Mucosa of descending colon (tissue), 3 donors: ENCODE measurements around the gene MYO16. TPM values are rescaled to one million over a fixed set of nuclear protein-coding genes. Genes with fewer than 3 reads are reported as not detected.

ENCODE experiments used
- ATAC-seq: fragments of 200-7000 bp; cut with Tn5 transposase; one replicate; pipeline ENCODE4 v1.9.1; 2020; ENCODE audit warnings: mild to moderate bottlenecking, moderate library complexity
- DNase-seq, 3 donors: peaks; one replicate each; pipeline ENCODE4 v3.0.0-alpha.2; 2020
- H3K36me3 ChIP-seq: fragments of 200-600 bp; one replicate; pipeline ENCODE4 v1.8.0; 2021; ENCODE audit warnings: low read depth, mild to moderate bottlenecking
- H3K4me1 ChIP-seq: fragments of 200-600 bp; one replicate; pipeline ENCODE4 v1.8.0; 2021; ENCODE audit warnings: low read depth, mild to moderate bottlenecking
- H3K4me3 ChIP-seq: fragments of 200-600 bp; one replicate; pipeline ENCODE4 v1.8.0; 2021; ENCODE audit warnings: mild to moderate bottlenecking
- H3K9me3 ChIP-seq: fragments of 200-600 bp; one replicate; pipeline ENCODE4 v1.8.0; 2021; ENCODE audit warnings: mild to moderate bottlenecking
- CTCF ChIP-seq: fragments of 200-600 bp; IDR thresholded peaks from one replicate; pipeline ENCODE4 v1.8.0; 2022; ENCODE audit warnings: antibody characterized with exemption, mild to moderate bottlenecking
- intact Hi-C, 2 donors: fragments of 100-400 bp; cut with DNase I in 1 of 2; cut with micrococcal nuclease in 1 of 2; formaldehyde crosslinking; loops; one replicate each; pipeline versions ENCODE4 v1.11.0 to v1.11.1; 2022; cut with DNase I, micrococcal nuclease
- total RNA-seq, 3 donors: library from RNA; stranded (reverse); fragmentation: NEBNext Ultra II Directional in 2 of 3; extraction: Animal tissue kit (Norgen Biotek cat#: 25700) in 2 of 3; gene quantifications; one replicate each; pipeline versions ENCODE4 v1.2.1 to v1.2.4, GENCODE V29; 2021 to 2023
- donor health status: DM: no; HTN: no; CAD: no; lungs with moderate emphysema.
- donor health status: DM: no; HTN: no; CAD: no.
- donor health status: DM: no; HTN: yes; CAD: no.

Gene MYO16
- total RNA-seq, 3 donors from 2014 or later = 0.06 TPM; not detected in 2

DNA sequence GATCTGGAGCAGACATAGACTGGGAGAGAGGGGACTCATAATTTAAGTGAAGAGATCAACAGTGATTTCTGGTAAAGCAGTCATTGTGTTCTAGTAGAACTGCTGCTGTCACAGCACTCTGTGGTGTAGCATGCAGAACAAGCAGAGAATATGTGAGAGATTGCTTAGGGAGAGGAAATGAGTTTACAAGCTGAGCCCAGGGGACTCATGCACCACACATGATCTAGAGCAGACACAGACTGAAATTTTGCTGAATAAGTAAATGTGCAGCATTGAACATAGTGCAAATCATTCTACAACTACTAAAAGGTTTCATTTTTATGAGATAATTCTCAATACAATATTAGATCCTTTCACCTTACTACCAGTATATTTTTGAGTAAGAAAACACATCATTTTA, 125.7 kb downstream of the MYO16 start:
- Histone ChIP-seq H3K4me3 (no peak overlapping the region), H3K36me3 (no peaks in the 10 kb centered on the region), H3K9me3 (no peaks in the 10 kb centered on the region), H3K4me1 (no peaks in the 10 kb centered on the region)
- TF ChIP-seq CTCF = no peak
- ATAC-seq = no peak
- intact Hi-C loops = no loop called here
- no peak for DNase-seq

DNA sequence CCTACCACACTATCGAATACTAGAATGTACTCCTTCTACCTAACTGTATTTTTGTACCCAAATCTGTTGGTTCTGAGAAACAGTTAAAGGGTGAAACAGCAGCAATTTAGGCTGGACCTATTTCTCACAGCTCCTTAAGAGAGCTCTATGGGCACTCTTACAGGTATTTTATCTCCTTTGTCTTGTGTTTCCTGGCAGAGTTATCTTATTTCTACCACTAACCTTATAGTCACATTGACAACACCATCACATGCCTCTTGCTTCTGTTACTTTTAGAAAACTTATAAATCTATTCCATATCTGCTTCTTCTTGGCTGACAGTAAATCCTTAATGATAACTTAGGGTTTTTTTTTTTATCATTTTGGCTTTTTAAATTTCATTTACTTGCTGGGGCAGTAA, 130.7 kb downstream of the MYO16 start:
- Histone ChIP-seq H3K9me3 (no peaks in the 10 kb centered on the region), H3K36me3 (no peaks in the 10 kb centered on the region), H3K4me3 (no peak overlapping the region), H3K4me1 (no peaks in the 10 kb centered on the region)
- ATAC-seq (no peak), DNase-seq (no peak)
- intact Hi-C loops = no loop called here
- TF ChIP-seq CTCF = no peak

DNA sequence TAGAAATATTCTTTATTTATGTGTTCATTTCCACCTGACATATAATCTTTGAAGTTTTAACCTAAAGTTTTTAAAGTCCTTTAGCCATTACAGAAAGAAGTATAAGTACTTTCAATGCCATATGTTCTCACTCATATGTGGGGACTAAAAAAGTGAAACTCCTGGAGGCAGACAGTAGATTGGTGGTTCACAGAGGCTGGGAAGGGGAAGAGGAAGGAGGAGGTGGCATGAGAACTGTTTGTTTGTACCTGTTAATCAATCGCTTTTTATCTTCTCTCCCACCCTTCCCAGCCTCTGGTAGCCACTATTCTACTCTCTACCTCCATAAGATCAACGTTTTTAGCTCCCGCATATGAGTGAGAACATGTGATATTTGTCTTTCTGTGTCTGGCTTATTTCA, 131.1 kb downstream of the MYO16 start:
- Histone ChIP-seq H3K9me3 (no peaks in the 10 kb centered on the region), H3K36me3 (no peaks in the 10 kb centered on the region), H3K4me3 (no peak overlapping the region), H3K4me1 (no peaks in the 10 kb centered on the region)
- DNase-seq (no peak), ATAC-seq (no peak)
- intact Hi-C loops = no loop called here
- no peak for TF ChIP-seq CTCF

DNA sequence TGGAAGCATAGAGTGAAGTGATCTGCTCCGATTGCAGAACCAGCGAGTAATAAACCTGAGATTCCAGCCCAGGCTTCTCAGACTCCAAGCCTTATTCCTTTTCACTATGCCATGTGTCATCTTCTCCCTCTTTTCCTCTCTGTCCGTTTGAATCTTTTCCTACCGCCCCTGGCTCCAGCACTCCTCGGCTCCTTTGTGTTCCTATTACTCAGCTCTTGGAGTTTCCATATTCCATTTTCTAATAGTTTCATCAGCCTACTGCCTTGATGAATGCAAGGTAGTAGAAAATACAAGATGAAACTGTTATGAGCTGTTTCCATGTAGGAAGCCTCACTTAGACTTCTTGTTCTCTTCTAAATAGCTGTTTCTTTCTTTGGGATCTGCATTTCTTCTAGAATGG, 138.6 kb downstream of the MYO16 start:
- intact Hi-C loops = no loop called here
- Histone ChIP-seq H3K4me3 (no peak overlapping the region), H3K36me3 (no peaks in the 10 kb centered on the region), H3K9me3 (no peaks in the 10 kb centered on the region), H3K4me1 (no peaks in the 10 kb centered on the region)
- no peak for TF ChIP-seq CTCF
- ATAC-seq (no peak), DNase-seq (no peak)

DNA sequence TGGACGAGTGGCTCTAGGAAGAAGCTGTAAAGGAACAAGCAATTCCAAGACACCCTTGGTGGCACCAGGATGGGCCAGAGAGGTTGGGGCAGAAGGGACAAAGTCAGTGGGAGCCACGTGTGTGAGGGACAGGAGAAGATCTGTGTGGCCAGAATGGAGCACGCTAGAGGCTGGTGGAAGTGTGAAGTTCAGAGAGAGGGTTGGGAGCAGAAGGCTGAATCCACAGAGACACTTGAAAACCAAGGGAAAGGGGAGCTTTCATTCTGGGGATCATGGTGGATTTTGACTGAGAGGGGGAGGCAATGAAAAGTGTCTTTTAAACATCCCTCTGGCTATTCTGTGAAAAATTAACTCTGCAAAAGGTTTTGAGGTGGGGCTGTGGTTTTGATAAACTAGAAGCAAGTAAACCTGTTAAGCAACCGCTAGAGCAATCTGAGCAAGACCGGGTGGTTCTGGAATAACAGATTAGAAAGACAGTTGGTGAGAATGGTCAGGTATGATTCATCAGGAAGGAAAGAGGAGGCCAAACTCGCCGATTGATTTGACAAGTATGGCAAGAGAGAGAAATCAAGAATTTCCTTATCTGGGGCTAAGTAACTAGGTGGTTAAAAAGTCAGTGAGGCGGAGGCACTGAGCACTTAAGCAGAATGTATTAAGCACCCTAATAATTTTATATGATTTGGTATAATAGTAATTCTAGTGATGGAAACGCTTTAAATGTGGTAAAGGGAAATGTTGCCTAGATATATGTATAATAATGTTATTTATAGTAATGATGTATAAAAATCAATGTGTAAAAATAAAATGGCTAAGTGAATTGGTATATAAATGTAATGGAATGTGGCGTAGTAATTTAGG, 140.0 kb downstream of the MYO16 start:
- Histone ChIP-seq H3K4me1 (no peaks in the 10 kb centered on the region), H3K4me3 (no peak overlapping the region), H3K36me3 (no peaks in the 10 kb centered on the region), H3K9me3 (no peaks in the 10 kb centered on the region)
- intact Hi-C loops = no loop called here
- no peak for TF ChIP-seq CTCF
- peak; percentile 70 for ATAC-seq
- DNase-seq = no peak
